SW 1271 (cell line): ENCODE data around the gene EIF5B.
"Not testable (repeated sequence)": the region's sequence is repeated elsewhere in the genome, so short reads cannot be mapped to it uniquely, and the experiment has no call there.

Experiments
- DNase-seq, 2 experiments: peaks; one replicate each; lab custom pipeline; 2025; lab: John Stamatoyannopoulos, UW

EIF5B gene

GRCh38 chr2:99365661-99366060, 28.5 kb downstream of the EIF5B start:
- DNase-seq: no peak

DNA sequence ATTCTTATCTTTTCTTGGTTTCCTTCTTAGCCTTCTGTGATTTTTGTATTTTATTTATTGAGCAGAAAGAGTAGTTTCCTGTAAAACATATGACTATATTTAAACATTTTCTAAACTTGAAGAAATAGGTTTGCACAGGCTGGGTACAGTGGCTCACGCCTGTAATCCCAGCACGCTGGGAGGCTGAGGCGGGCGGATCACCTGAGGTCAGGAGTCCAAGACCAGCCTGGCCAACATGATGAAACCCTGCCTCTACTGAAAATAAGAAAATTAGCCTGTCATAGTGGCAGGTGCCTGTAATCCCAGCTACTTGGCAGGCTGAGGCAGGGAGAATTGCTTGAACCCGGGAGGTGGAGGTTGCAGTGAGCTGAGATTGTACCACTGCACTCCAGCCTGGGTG, 31.7 kb downstream of the EIF5B start:
- not testable (repeated sequence) for DNase-seq

DNA sequence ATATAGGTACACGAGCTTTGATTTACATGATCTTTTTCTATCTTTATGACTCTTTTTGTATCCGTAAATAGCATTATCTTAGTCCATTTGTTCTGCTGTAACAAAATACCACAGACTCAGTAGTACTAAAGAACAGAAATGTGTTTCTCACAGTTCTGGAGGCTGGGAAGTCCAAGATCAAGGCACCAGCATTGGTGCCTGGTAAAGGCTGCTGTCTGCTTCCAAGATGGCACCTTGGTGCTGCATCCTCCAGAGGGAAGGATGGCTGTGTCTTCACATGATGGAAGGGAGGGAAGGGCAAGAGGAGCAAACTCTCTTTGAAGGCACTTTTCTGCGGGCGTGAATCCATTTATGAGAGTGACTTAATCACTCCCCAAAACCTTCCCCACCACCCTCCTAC, 36.0 kb downstream of the EIF5B start:
- no peak for DNase-seq

DNA sequence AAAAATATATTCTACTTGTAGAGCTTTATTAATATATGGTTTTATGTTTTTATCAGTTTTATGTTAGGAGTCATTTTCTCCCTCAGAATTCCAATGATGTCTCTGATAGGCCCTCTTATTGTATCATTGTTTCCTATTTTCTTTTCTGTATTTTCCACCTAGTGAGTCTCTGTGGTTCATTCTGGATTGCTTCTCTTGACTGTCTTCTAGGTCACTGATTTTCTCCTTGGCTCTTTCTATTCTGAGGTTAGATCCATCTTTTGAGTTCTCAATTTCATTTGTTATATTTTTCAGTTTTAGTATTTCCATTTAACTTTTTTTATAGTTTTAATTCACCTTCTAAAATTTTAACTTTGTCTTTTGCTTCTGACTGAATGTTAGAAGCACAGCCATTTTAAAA, 37.6 kb downstream of the EIF5B start:
- no peak for DNase-seq

DNA sequence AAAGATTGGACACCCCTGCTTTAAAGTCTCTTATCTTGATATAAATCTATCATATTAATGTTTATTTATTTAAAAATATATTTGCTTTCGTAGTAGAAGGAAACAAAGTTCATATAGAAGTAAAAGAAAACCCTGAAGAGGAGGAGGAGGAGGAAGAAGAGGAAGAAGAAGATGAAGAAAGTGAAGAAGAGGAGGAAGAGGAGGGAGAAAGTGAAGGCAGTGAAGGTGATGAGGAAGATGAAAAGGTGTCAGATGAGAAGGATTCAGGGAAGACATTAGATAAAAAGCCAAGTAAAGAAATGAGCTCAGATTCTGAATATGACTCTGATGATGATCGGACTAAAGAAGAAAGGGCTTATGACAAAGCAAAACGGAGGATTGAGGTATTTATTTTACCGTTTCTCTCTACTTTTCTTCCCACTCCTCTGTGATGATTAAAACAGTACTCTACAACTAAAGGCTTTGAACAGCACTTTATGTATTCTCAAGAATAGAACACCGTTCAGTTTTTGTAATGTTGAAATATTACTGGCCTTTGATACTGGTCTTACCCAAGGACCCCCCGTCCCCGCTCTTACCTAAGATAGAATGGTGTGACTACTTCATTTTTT, 39.2 kb downstream of the EIF5B start:
- no peak for DNase-seq

DNA sequence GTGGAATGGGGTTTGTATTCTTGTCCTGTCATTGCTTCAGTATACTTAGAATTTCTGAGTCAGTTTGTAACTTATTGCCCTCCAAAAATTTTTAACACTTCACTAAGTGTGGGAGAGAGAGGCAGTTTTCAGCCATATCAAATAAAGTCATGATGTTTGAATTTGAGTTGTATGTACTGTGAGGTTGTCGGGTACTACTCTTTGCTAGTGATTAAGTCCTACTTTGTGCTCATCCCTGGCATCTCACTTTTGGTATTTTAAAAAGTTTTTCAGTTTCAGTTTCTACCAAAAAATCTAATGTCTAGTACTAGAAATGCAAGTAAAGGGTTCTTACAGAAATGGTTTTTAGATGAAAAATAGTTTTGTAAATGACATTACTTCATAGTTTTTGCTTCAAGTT, 40.7 kb downstream of the EIF5B start:
- DNase-seq: no peak

DNA sequence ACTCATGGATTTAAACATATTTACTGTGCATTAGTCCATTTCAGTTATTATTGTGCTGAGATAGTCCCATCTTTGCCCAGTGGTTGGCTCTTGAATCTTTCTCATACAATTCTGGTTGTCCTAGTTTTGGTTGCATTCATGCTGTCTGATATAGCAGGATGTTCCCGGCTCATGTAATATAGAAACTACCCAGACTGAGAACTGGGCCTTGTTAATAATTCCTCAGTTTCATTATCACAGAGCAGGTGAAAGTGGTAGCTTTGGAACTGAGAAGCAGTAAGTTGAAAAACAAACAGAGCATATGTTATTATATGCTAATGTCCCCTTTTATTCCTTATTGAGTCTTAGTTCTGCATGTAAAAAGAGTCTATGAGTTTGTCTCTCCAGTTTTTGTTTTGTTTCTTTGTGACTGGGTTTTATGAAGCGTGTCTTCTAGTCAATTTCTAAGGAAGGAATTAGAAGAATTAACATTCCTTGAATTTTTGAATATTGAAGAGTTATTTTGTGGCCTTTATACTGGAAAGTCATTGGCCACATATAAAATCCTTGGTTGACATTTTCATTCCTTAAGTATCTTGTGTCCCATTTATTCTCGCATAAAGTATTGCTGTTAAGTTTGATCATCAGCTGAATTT, 43.3 kb downstream of the EIF5B start:
- no peak for DNase-seq

GRCh38 chr2:99382143-99382542, 45.0 kb downstream of the EIF5B start:
- no peak for DNase-seq

DNA sequence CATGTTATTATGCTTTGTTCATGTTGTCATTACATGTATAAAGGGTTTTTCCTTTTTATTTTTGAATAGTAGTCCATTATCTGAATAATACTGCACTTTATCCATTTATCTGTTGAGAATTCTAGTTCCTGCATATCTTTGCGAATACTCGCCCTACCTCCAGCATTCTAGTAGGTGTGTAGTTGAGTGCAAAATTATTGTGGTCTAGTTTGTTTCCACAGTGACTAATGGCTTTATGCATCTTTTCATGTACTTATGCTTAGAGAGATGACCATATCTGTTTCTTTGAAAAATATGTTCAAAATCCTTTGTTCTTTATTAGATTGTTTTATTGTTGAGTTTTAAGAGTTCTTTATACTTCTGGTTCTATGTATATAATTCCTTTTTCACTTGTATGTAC, 48.8 kb downstream of the EIF5B start:
- DNase-seq: no peak

DNA sequence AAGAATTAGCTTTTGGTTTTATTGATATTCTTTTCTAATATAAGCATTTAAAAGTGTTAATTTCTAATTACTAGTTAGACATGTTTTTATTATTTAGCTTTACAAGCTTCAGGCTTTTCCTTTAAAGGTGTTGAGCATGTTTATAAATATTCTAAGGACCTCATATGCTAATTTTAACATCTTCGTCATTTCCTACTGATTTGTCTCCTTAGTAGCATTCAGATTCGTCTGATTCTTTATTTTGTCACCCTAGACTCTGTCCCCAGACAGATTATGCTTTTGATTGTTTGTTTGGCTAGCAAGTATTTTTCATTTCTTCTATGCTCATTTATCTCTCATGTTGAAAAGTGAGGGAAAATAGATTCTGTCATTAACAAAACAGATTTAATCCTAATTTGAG, 51.7 kb downstream of the EIF5B start:
- no peak for DNase-seq

DNA sequence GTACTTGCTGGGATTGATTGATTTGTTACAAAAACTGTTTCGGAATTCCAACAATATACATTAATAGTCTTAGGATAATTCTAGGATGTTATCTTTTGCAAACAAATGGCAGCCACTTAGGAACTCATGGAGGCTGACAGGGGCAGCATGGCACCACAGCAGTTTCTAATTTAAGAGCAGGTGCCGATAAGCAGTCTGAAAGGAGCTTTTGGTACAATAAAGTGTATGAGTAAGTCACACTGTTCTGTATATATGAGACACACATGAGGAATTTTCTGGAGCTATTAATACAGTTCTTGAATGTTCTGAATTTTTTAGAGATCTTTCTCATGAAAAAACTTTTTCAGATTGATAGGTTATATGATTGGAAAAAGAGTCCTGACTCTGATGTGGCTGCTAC, 52.2 kb downstream of the EIF5B start:
- DNase-seq: no peak

- DNase-seq: no peak
Observed at GRCh38 chr2:99389946-99390345, 52.8 kb downstream of the EIF5B start.

DNA sequence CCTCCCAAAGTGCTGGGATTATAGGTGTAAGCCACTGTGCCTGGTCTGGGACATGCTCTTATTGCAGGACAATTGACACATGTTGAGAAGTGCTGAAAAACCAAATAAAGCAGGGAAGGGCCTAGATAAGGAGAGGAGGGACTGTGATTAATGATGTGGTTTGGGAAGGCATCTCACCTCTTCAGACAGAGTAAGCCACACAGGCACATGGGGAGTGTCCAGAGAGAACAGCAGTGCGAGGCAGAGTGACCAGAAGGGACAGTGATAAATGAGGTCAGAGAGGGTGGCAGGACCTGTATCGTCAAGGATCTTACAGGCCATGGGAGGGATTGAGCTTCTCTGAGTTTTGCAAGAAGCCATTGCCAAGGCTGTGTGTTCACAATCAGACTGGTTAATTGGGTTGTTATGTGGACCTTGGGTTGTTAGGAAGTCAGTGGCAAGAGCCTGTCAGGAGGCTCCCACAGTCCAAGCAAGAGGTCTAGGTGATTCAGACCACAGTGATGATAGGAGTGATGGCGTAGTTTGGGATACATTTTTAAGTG, 58.5 kb downstream of the EIF5B start:
- no peak for DNase-seq

- DNase-seq: no peak
Observed at GRCh38 chr2:99397266-99397920, 60.2 kb downstream of the EIF5B start.

GRCh38 chr2:99398303-99398702, 61.1 kb downstream of the EIF5B start:
- DNase-seq: no peak

- no peak for DNase-seq
Observed at GRCh38 chr2:99399063-99399462, 61.9 kb downstream of the EIF5B start.

DNA sequence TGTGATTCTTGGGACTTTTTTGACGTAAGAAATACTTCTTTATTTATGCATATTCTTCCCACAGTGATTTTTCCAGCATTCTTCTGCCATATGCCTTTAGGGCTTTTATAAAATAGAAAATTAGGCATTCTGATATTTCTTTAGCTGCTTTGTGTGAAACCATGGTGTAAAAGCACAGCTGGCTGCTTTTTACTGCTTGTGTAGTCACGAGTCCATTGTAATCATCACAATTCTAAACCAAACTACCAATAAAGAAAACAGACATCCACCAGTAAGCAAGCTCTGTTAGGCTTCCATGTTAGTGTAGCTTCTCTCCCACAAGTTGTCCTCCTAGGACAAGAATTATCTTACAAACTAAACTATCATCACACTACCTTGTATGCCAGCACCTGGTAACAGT, 62.6 kb downstream of the EIF5B start:
- no peak for DNase-seq

GRCh38 chr2:99401841-99402240, 64.7 kb downstream of the EIF5B start:
- no peak for DNase-seq

- DNase-seq: no peak
Observed at GRCh38 chr2:99403084-99403483, 65.9 kb downstream of the EIF5B start.

- DNase-seq: no peak
Observed at GRCh38 chr2:99403524-99403923, 66.3 kb downstream of the EIF5B start.

GRCh38 chr2:99404039-99404796, 67.0 kb downstream of the EIF5B start:
- DNase-seq: no peak

- DNase-seq: no peak
Observed at GRCh38 chr2:99404797-99405669, 67.8 kb downstream of the EIF5B start.
